ENCODE measurements around the gene METTL25.

METTL25 gene, protein sequence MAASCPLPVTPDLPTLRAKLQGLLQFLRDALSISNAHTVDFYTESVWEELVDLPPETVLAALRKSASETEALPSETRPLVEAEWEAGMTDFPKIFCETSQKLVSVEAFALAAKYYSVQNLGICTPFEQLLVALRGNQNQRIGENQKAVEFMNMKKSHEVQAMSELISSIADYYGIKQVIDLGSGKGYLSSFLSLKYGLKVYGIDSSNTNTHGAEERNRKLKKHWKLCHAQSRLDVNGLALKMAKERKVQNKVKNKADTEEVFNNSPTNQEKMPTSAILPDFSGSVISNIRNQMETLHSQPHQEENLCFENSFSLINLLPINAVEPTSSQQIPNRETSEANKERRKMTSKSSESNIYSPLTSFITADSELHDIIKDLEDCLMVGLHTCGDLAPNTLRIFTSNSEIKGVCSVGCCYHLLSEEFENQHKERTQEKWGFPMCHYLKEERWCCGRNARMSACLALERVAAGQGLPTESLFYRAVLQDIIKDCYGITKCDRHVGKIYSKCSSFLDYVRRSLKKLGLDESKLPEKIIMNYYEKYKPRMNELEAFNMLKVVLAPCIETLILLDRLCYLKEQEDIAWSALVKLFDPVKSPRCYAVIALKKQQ

DNA sequence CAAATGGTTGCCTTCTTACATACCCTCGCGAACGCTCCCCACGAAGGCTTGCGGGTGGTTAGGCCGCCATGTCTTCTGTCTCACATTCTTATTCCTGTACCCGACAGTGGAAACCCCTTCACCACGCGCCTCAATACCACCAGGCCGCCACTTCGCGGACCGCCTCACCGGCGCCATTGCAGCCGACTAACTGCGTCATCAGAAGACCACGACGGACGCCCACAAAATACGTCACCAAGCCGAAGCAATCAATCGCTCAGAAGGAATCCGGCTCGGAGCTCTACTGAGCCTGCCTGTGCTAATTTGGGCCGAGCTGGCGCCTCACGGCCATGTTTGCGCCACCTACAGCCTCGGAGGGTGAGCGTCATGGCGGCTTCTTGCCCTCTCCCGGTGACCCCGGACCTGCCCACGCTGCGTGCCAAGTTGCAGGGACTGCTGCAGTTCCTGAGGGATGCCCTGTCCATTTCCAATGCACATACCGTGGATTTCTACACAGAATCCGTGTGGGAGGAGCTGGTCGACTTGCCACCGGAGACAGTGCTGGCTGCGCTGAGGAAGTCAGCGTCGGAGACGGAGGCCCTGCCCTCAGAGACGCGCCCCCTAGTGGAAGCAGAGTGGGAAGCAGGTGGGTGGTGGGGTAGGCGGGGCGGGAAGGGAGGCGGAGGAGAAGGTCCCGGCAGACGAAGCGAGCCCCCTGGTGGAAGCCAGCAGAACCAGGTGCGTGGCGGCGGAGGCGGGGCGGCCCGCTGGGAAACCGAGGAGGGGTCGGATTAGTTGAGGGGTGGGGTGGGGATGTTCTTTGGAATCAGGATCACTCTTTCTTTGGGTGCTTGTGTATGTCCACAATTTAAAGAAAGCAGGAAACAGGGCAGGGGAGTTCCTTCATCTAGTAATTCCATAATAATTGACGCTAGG is at the start of gene METTL25, which contains the start of gene CCDC59:
TSS of gene METTL25 (plus strand) at position 330 of the 915 bp plus-strand sequence. CDS start at position 367, 37 bp downstream.
TSS of gene CCDC59 (minus strand) at position 188 of the 915 bp plus-strand sequence. CDS start at position 177, 11 bp downstream.
- Histone ChIP-seq H3K27me3 (ENCODE audit: control insufficient read depth, insufficient read depth, low read length) (no peaks in the 10 kb centered on the region), H3K9me3 (ENCODE audit: control insufficient read depth, insufficient read depth, low read length) (no peaks in the 10 kb centered on the region), H3K4me3 (ENCODE audit: low read depth, low read length) (peak within 1 kb of the TSS; percentile 98), H3K4me1 (ENCODE audit: control insufficient read depth, insufficient read depth, low read length) (peaks cover 6% of the 10 kb centered on the region; the same call in 1 of the 2 replicates), H3K36me3 (ENCODE audit: control insufficient read depth, insufficient read depth, low read length) (peaks cover 36% of the 10 kb centered on the region), H3K9ac (ENCODE audit: low read depth, low read length) (peak within 1 kb of the TSS; percentile 99), H3K27ac (ENCODE audit: low read depth, low read length) (peak within 1 kb of the TSS; percentile 96)

GRCh38 chr12:82314406-82314892 is 43.9 kb upstream of the METTL25 start:
- Histone ChIP-seq H3K9ac (ENCODE audit: low read depth, low read length) (peak overlapping the region; percentile 37; the same call in 1 of the 2 replicates), H3K4me1 (ENCODE audit: control insufficient read depth, insufficient read depth, low read length) (no peaks in the 10 kb centered on the region; the same call in 1 of the 2 replicates), H3K4me3 (ENCODE audit: low read depth, low read length) (peak overlapping the region; percentile 53), H3K9me3 (ENCODE audit: control insufficient read depth, insufficient read depth, low read length) (no peaks in the 10 kb centered on the region), H3K36me3 (ENCODE audit: control insufficient read depth, insufficient read depth, low read length) (no peaks in the 10 kb centered on the region), H3K27ac (ENCODE audit: low read depth, low read length) (no peak overlapping the region), H3K27me3 (ENCODE audit: control insufficient read depth, insufficient read depth, low read length) (no peaks in the 10 kb centered on the region)

- Histone ChIP-seq H3K4me3 (ENCODE audit: low read depth, low read length) (no peak overlapping the region), H3K9me3 (ENCODE audit: control insufficient read depth, insufficient read depth, low read length) (no peaks in the 10 kb centered on the region), H3K27me3 (ENCODE audit: control insufficient read depth, insufficient read depth, low read length) (no peaks in the 10 kb centered on the region), H3K27ac (ENCODE audit: low read depth, low read length) (no peak overlapping the region), H3K4me1 (ENCODE audit: control insufficient read depth, insufficient read depth, low read length) (no peaks in the 10 kb centered on the region; the same call in 1 of the 2 replicates), H3K9ac (ENCODE audit: low read depth, low read length) (no peak overlapping the region), H3K36me3 (ENCODE audit: control insufficient read depth, insufficient read depth, low read length) (no peaks in the 10 kb centered on the region)
Measured at GRCh38 chr12:82319276-82319675, 39.1 kb upstream of the METTL25 start.

DNA sequence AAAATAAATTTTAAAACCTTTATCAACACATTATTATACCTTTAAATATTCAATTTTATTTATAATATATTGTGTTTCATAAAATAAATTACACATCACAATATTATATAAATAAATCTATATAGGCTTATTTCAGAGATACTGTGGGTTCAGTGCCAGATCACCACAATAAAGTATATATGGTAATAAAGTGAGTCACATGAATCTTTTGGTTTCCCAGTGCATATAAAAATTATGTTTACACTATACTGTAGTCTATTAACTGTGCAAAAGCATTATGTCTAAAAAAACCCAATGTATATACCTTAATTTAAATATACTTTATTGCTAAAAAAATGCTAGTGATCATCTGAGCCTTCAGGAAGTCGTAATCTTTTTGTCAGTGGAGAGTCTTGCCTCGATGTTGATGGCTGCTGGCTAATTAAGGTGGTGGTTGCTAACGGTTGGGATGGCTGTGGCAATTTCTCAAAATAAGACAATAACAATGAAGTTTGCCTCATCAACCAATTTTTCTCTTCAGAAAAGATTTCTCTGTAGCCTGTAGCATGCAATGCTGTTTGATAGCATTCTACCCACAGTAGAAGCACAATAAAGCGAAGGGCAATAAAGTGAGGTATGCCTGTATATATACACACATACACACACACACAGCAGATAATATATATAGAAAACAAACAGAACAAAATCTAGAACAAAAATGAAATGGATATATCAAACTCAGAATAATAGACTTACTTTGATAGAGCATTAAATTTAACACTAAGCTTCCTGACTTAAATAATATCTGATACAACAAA is 32.6 kb upstream of the METTL25 start:
- Histone ChIP-seq H3K9ac (ENCODE audit: low read depth, low read length) (no peak overlapping the region), H3K36me3 (ENCODE audit: control insufficient read depth, insufficient read depth, low read length) (no peaks in the 10 kb centered on the region), H3K4me3 (ENCODE audit: low read depth, low read length) (no peak overlapping the region), H3K27me3 (ENCODE audit: control insufficient read depth, insufficient read depth, low read length) (no peaks in the 10 kb centered on the region), H3K4me1 (ENCODE audit: control insufficient read depth, insufficient read depth, low read length) (peaks cover 16% of the 10 kb centered on the region; the same call in 1 of the 2 replicates), H3K27ac (ENCODE audit: low read depth, low read length) (no peak overlapping the region), H3K9me3 (ENCODE audit: control insufficient read depth, insufficient read depth, low read length) (no peaks in the 10 kb centered on the region)

DNA sequence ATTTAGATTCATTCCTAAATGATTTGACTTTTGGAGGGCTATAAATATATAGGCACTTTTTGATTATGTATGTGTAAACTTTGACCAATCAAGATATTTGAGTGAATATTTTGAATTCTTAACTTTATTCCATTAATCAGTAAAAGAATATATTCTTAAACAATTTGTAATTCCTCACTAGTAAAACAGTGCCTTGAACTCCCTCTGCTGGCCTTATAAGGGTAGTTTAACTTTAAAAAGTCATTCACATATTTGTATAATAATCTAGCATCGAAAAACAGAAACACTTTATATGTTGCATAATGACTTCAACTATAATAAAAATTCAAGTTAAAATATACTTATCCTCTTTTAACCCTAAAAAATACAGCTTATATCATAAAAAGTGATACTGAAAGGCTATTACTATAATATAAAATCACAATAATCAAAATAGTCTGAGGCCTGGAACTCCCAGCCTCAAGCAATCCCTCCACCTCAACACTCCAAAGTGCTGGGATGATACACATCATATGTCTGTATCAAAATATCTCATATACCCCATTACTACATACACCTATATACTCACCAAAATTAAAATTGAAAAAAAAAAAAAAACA is 31.3 kb upstream of the METTL25 start:
- no peaks in the 10 kb centered on the region for H3K36me3 ChIP-seq (ENCODE audit: control insufficient read depth, insufficient read depth, low read length)
- peaks cover 16% of the 10 kb centered on the region; the same call in 1 of the 2 replicates for H3K4me1 ChIP-seq (ENCODE audit: control insufficient read depth, insufficient read depth, low read length)
- H3K4me3 ChIP-seq (ENCODE audit: low read depth, low read length): no peak overlapping the region
- no peak overlapping the region for H3K27ac ChIP-seq (ENCODE audit: low read depth, low read length)
- H3K9ac ChIP-seq (ENCODE audit: low read depth, low read length): no peak overlapping the region
- H3K9me3 ChIP-seq (ENCODE audit: control insufficient read depth, insufficient read depth, low read length): no peaks in the 10 kb centered on the region
- H3K27me3 ChIP-seq (ENCODE audit: control insufficient read depth, insufficient read depth, low read length): no peaks in the 10 kb centered on the region

GRCh38 chr12:82327861-82328260 is 30.5 kb upstream of the METTL25 start:
- Histone ChIP-seq H3K27me3 (ENCODE audit: control insufficient read depth, insufficient read depth, low read length) (no peaks in the 10 kb centered on the region), H3K4me1 (ENCODE audit: control insufficient read depth, insufficient read depth, low read length) (peaks cover 16% of the 10 kb centered on the region; the same call in 1 of the 2 replicates), H3K4me3 (ENCODE audit: low read depth, low read length) (no peak overlapping the region), H3K9ac (ENCODE audit: low read depth, low read length) (no peak overlapping the region), H3K36me3 (ENCODE audit: control insufficient read depth, insufficient read depth, low read length) (no peaks in the 10 kb centered on the region), H3K9me3 (ENCODE audit: control insufficient read depth, insufficient read depth, low read length) (no peaks in the 10 kb centered on the region), H3K27ac (ENCODE audit: low read depth, low read length) (no peak overlapping the region)

DNA sequence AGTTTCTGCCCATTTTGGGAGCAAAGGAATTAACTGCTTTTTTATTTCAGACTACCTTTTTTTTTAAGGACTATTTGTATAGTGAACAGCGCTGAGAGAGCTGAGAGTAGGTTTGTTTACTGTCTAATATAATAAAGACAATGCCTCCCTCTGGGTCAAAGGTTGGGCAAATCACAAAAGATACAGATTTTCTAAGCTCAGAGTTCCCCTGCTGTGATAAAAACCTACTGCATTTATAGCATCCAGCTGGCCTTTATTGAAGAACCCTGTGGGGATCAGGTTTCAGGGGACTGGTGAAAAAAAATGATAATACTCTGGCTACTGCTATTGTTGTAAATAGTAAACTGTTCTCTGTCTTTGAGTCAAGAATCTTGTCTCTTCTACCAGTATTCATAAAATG is 28.8 kb upstream of the METTL25 start:
- H3K36me3 ChIP-seq (ENCODE audit: control insufficient read depth, insufficient read depth, low read length): no peaks in the 10 kb centered on the region
- H3K9ac ChIP-seq (ENCODE audit: low read depth, low read length): no peak overlapping the region
- H3K27me3 ChIP-seq (ENCODE audit: control insufficient read depth, insufficient read depth, low read length): no peaks in the 10 kb centered on the region
- H3K27ac ChIP-seq (ENCODE audit: low read depth, low read length): no peak overlapping the region
- peaks cover 16% of the 10 kb centered on the region; the same call in 1 of the 2 replicates for H3K4me1 ChIP-seq (ENCODE audit: control insufficient read depth, insufficient read depth, low read length)
- H3K4me3 ChIP-seq (ENCODE audit: low read depth, low read length): no peak overlapping the region; the same call in 1 of the 2 replicates
- H3K9me3 ChIP-seq (ENCODE audit: control insufficient read depth, insufficient read depth, low read length): no peaks in the 10 kb centered on the region

DNA sequence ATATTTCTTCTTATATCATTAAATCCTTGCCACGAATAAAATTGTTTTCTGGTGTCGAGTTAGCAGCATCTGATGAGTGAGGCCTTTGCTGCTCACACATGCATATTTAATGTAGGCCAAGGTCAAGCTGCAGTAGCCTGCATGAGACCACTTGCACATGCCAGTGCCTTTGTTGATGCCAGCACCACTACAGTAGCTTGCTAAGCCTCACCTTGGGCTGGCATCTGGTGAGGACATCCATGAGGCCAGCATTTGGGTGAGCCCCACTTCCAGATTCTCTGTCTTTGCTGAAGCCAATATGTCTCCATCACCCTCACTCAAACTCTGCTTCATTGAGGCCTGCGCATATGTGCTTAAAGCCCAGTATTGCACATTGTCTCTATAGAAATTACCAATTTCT is 8.2 kb upstream of the METTL25 start:
- Histone ChIP-seq H3K4me3 (ENCODE audit: low read depth, low read length) (no peak overlapping the region), H3K27me3 (ENCODE audit: control insufficient read depth, insufficient read depth, low read length) (no peaks in the 10 kb centered on the region), H3K9me3 (ENCODE audit: control insufficient read depth, insufficient read depth, low read length) (no peaks in the 10 kb centered on the region), H3K27ac (ENCODE audit: low read depth, low read length) (no peak overlapping the region), H3K9ac (ENCODE audit: low read depth, low read length) (no peak overlapping the region), H3K36me3 (ENCODE audit: control insufficient read depth, insufficient read depth, low read length) (peaks cover 35% of the 10 kb centered on the region), H3K4me1 (ENCODE audit: control insufficient read depth, insufficient read depth, low read length) (no peaks in the 10 kb centered on the region)

GRCh38 chr12:82351390-82351789 is 6.9 kb upstream of the METTL25 start:
- no peak overlapping the region for H3K27ac ChIP-seq (ENCODE audit: low read depth, low read length)
- no peaks in the 10 kb centered on the region for H3K4me1 ChIP-seq (ENCODE audit: control insufficient read depth, insufficient read depth, low read length)
- H3K9ac ChIP-seq (ENCODE audit: low read depth, low read length): no peak overlapping the region
- H3K36me3 ChIP-seq (ENCODE audit: control insufficient read depth, insufficient read depth, low read length): peaks cover 47% of the 10 kb centered on the region
- H3K9me3 ChIP-seq (ENCODE audit: control insufficient read depth, insufficient read depth, low read length): no peaks in the 10 kb centered on the region
- H3K27me3 ChIP-seq (ENCODE audit: control insufficient read depth, insufficient read depth, low read length): no peaks in the 10 kb centered on the region
- no peak overlapping the region for H3K4me3 ChIP-seq (ENCODE audit: low read depth, low read length)
